Brain microvascular endothelial cell (primary cell): Measurements from ENCODE around the gene GPC5.

Experiments used
- DNase-seq: peaks from one replicate; pipeline ENCODE4 v3.0.0-alpha.2; 2020
- H3K27ac ChIP-seq: fragments of 250-450 bp; sonication (Bioruptor Pico); 2 replicates; pipeline ENCODE4 v1.5.1; 2020; ENCODE audit warnings: mild to moderate bottlenecking, moderate library complexity
- H3K27me3 ChIP-seq: fragments of 250-450 bp; sonication (Bioruptor Pico); replicated peaks from 2 replicates; pipeline ENCODE4 v1.5.1; 2020; ENCODE audit warnings: mild to moderate bottlenecking
- H3K36me3 ChIP-seq: fragments of 250-450 bp; sonication (Bioruptor Pico); replicated peaks from 2 replicates; pipeline ENCODE4 v1.5.1; 2020; ENCODE audit warnings: mild to moderate bottlenecking
- H3K4me3 ChIP-seq: 2 replicates; pipeline ENCODE4 v1.5.1; 2011; ENCODE audit warnings: low read depth, mild to moderate bottlenecking, control low read depth, low read length, moderate library complexity
- CTCF ChIP-seq: IDR thresholded peaks from 2 replicates; pipeline ENCODE4 v1.5.1; 2011; ENCODE audit warnings: low read depth, mild to moderate bottlenecking, moderate library complexity, low read length, control low read depth, inconsistent platforms; ENCODE audit errors: missing control alignments
- in situ Hi-C: cut with HindIII; loops from 2 replicates; pipeline ENCODE4 v1.10.0; 2017; ENCODE audit warnings: low sequenced_read_pairs, low pct_ligation_motif_present

The GPC5 gene

DNA sequence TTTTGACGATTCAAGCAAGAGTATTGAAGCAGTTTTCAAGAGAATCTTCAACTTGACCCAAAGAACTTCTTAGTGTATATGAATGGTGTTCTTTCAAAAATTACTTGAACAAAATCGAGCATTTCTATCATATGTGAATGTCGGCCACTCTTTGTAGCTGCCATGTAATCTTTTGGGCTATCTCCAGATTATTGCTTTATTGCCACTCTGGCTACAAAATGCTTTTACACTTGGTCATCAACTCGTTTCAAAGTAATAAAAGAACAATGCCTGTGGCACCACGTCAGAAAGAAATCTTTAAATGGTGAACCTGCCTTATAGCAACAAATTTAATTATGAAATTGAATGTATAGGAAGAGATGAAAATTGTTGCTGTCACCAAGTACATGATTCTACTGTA, 834.5 kb downstream of the GPC5 start:
- no peak for DNase-seq
- Histone ChIP-seq H3K36me3 (no peaks in the 10 kb centered on the region), H3K27ac (no peak overlapping the region), H3K4me3 (no peak overlapping the region), H3K27me3 (no peaks in the 10 kb centered on the region)
- TF ChIP-seq CTCF = no peak
- in situ Hi-C loops = no loop called here

- TF ChIP-seq CTCF = no peak
- in situ Hi-C loops = no loop called here
- Histone ChIP-seq H3K27me3 (no peaks in the 10 kb centered on the region), H3K36me3 (no peaks in the 10 kb centered on the region), H3K27ac (no peak overlapping the region), H3K4me3 (no peak overlapping the region)
- DNase-seq = no peak
Measured at GRCh38 chr13:92251671-92252210, 853.3 kb downstream of the GPC5 start.

GRCh38 chr13:92255526-92255925, 857.1 kb downstream of the GPC5 start:
- no peak for TF ChIP-seq CTCF
- H3K4me3 ChIP-seq = no peak overlapping the region
- H3K27ac ChIP-seq = no peak overlapping the region
- no peaks in the 10 kb centered on the region for H3K27me3 ChIP-seq
- no peaks in the 10 kb centered on the region for H3K36me3 ChIP-seq
- in situ Hi-C loops = no loop called here
- DNase-seq = no peak

DNA sequence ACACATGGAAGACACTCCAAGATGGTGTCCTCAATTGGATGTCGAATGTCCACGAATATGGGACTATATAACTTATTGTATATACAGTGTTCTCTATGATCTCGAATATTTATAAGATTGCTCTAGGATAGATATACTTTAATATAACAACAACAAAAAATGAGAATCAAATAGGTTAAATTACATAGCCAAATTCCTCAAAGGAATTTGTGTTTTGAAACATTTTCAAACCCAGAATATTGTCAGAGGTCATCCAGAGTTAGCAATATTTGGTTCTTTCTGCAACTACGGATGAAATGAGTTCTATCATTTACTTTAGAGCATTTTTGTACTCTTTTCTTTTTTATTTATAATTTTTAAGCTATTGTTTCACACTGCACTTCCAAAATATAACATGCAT, 857.8 kb downstream of the GPC5 start:
- Histone ChIP-seq H3K4me3 (no peak overlapping the region), H3K27me3 (no peaks in the 10 kb centered on the region), H3K27ac (no peak overlapping the region), H3K36me3 (no peaks in the 10 kb centered on the region)
- DNase-seq = no peak
- TF ChIP-seq CTCF = no peak
- in situ Hi-C loops = no loop called here

GRCh38 chr13:92259046-92259445, 860.6 kb downstream of the GPC5 start:
- no peak overlapping the region for H3K27ac ChIP-seq
- H3K36me3 ChIP-seq = no peaks in the 10 kb centered on the region
- no peaks in the 10 kb centered on the region for H3K27me3 ChIP-seq
- no peak for TF ChIP-seq CTCF
- in situ Hi-C loops = no loop called here
- DNase-seq = no peak
- no peak overlapping the region for H3K4me3 ChIP-seq

DNA sequence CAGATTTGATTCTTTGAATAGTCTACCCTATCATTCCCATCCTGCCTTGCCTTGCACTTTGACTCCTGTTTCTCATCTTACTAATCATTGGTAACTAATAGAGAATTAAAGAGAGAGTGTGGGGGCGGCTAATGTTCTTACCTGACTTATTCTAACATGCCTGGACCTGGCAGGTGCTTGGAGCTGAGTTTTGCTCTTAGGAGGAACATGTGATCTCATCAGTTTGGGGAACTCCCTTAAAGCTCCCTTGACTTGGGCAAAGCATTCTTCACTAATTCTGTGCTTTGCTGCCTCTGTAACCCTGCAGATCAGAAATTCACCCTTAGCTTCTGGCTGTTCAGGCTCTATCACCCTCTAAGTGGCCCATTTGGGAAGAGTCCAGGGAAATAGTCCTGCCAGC, 861.1 kb downstream of the GPC5 start:
- no peak for DNase-seq
- no peak for TF ChIP-seq CTCF
- H3K36me3 ChIP-seq = no peaks in the 10 kb centered on the region
- H3K4me3 ChIP-seq = no peak overlapping the region
- H3K27ac ChIP-seq = no peak overlapping the region
- H3K27me3 ChIP-seq = no peaks in the 10 kb centered on the region
- in situ Hi-C loops = no loop called here
